HG03060 (cell line): ENCODE measurements around the gene ABCA12.

Experiments used
- ATAC-seq: cut with Tn5 transposase; IDR thresholded peaks from one replicate; pipeline ENCODE4 v1.9.1; 2021; ENCODE audit warnings: low read depth, moderate number of reproducible peaks; ENCODE audit not compliant: unreplicated experiment

Gene ABCA12

GRCh38 chr2:214989187-214989586 is 149.2 kb downstream of the ABCA12 start:
- no peak for ATAC-seq

GRCh38 chr2:214987261-214987660 is 151.2 kb downstream of the ABCA12 start:
- ATAC-seq = no peak

DNA sequence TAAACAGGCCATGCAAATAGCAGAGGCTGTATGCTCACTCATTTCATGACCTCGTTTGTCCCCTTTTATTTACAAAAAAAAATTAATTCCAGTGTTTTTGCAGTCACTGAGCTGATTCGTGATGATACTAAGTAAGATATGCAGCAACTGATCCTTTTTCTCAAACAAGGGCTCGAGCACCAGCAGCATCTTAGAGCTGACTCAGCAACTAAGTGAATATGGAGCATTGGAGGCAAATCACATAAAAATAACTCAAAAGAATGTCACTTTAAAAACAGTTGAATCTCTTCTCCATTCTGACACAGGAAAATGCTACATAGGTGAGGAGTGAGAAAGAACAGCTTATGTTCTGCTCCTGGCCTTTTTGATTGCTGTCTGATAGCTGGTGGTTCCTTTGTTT is 152.8 kb downstream of the ABCA12 start:
- no peak for ATAC-seq

DNA sequence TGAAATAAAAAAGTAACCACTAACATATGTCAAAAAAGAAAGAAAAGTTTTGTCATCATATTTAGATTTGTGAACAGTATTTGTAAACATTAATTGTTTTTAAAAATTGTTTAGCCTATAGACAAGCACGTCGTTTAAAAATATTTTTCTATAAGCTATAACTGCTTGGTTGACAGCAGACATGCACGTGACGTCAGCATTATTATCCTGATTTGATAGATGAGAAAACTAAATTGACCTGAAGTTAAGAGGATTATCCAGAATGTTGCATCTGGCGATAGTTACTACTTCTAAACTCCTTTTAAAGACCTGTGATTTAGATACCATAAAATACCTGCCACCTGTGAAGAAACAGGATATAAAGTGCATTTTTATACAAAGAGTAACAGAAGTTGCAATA is 172.0 kb downstream of the ABCA12 start:
- ATAC-seq = no peak

DNA sequence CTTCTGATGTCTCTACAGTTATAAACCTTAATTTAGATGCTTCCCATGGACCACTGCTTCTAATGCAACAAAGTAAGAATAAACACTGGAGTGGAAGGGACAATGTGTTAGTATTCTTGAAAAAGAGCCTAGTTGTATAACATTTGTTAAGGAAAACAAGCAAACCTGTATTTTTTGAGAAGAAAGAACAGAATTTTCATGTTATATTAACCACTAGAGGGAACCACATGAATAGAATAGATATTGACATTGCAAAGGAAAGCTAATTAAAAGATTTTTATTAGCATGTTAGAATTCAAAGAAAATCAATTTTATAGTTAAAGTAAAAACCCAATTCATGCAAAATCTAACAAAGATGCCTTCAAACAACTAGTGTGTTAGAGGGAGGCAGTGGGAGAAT is 177.7 kb downstream of the ABCA12 start:
- no peak for ATAC-seq

DNA sequence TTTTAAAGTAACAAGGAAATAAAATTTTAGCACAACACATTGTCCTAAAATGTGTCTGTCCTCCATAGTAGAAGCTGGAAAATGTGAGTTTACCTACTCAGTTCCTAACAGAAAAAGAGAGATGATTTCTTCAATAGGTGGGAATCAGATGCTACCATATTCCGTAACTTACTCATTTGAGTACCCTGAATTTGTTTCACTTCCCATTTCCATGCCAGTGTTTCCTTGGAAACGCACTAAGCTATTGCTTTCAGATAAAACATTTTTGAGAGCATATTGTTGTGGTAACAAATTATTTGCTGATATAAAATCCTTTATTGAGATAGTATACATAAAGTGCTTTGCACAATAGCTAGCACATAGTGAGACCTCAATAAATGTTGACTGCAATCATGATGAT is 191.5 kb downstream of the ABCA12 start:
- ATAC-seq = no peak

GRCh38 chr2:214934006-214934405 is 204.4 kb downstream of the ABCA12 start:
- no peak for ATAC-seq

GRCh38 chr2:214904634-214905033 is 233.8 kb downstream of the ABCA12 start:
- no peak for ATAC-seq

- no peak for ATAC-seq
These were observed 234.2 kb downstream of the ABCA12 start for GRCh38 chr2:214904176-214904575.

- ATAC-seq = no peak
These were observed 236.1 kb downstream of the ABCA12 start for GRCh38 chr2:214902286-214902685.

DNA sequence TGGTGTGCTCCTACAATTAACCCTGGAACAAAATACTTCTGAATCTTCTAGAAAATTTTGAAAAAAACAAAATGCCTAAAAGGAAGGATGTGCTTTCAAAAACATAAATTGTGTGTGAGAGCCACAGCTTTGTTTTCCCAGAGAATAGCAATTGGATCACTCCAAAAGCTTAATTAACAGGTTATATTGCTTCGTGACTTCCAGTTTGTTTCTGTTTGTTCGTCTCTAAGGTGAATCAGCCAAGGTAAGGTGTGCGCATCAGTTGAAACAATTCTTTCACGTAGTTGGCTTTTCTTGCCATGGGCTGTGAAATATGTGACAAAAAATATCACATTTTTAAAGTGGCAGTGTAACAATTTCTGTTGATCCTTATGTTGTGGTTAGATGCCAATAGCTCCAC is 238.7 kb downstream of the ABCA12 start:
- ATAC-seq = no peak

GRCh38 chr2:214896274-214896673 is 242.2 kb downstream of the ABCA12 start:
- ATAC-seq = no peak

DNA sequence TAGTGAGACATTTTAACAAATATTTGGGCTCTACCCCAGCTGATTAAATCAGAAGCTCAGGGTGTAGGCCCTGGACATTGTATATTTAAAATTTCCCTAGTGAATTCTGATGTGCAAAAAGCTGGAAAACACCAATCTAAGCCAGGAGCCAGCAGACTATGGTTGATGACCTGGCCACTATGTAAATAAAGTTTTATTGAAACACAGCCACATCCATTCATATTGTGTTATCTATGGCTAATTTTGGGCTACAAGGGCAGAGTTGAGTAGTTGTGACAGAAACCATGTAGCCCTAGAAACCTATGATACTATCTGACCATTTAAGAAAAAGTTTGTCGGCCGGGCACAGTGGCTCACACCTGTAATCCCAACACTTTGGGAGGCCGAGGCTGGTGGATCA is 243.0 kb downstream of the ABCA12 start:
- no peak for ATAC-seq

DNA sequence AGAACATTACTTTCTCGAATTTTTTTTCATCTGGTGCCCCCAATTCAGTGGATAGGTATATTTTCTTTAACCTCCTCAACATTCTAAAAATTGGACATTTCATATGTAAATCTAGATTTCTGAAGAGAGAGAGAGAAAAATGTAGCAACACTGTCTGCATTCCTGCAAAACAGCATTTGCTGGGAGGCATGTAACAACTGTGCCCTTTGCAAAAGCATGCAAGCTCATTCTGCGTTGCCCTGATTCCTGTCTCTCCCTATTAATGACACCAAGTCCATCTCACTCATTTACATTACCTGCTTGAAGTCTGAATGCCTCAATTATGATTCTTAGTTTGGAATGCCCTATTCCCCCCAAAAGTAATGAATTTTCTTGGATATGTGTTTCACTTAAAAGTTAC is 249.1 kb downstream of the ABCA12 start:
- no peak for ATAC-seq

- ATAC-seq = no peak
These were observed 256.7 kb downstream of the ABCA12 start for GRCh38 chr2:214881647-214882202.
